SU-DHL-6 (cell line): ENCODE measurements around the gene PRAC2.

Experiments used
- H2AFZ ChIP-seq: fragments of 200-600 bp; sonication (generic); 2 replicates; pipeline ENCODE4 v1.6.1; 2014; ENCODE audit warnings: low read depth, mild to moderate bottlenecking, moderate library complexity, mixed read lengths, antibody characterized with exemption, low read length; ENCODE audit not compliant: severe bottlenecking
- H3F3A ChIP-seq: fragments of 200-600 bp; shearing (Covaris generic); 2 replicates; pipeline ENCODE4 v1.6.0; 2016; ENCODE audit warnings: antibody characterized with exemption, mild to moderate bottlenecking; ENCODE audit not compliant: insufficient read depth
- H3K27ac ChIP-seq: fragments of 200-600 bp; sonication (generic); 2 replicates; pipeline ENCODE4 v1.5.1; 2016; ENCODE audit warnings: low read depth, mild to moderate bottlenecking, low read length, moderate library complexity, mixed read lengths
- H3K27me3 ChIP-seq: fragments of 200-600 bp; sonication (generic), shearing (Covaris generic); 2 replicates; pipeline ENCODE4 v1.6.0; 2014; ENCODE audit warnings: mild to moderate bottlenecking, low read length
- H3K36me3 ChIP-seq: fragments of 200-600 bp; sonication (generic); 2 replicates; pipeline ENCODE4 v1.6.1; 2014; ENCODE audit warnings: mild to moderate bottlenecking, low read length, mixed read lengths
- H3K4me2 ChIP-seq: fragments of 300-600, 200-600 bp; shearing (Covaris generic), sonication (generic); 2 replicates; pipeline ENCODE4 v1.6.0; 2014; ENCODE audit warnings: low read length, low read depth, mild to moderate bottlenecking; ENCODE audit not compliant: poor library complexity, severe bottlenecking
- H3K4me3 ChIP-seq: fragments of 200-600 bp; sonication (generic); 2 replicates; pipeline ENCODE4 v1.5.1; 2014; ENCODE audit warnings: antibody characterized with exemption, low read length, mild to moderate bottlenecking, mixed read lengths; ENCODE audit not compliant: insufficient read depth, poor library complexity, severe bottlenecking
- H3K79me2 ChIP-seq: fragments of 200-600 bp; sonication (generic); 2 replicates; pipeline ENCODE4 v1.6.1; 2014; ENCODE audit warnings: mild to moderate bottlenecking, low read length, moderate library complexity; ENCODE audit not compliant: insufficient read depth
- H3K9ac ChIP-seq: fragments of 200-600 bp; sonication (generic); 2 replicates; pipeline ENCODE4 v1.7.0; 2014; ENCODE audit warnings: mild to moderate bottlenecking, low read length
- H3K9me2 ChIP-seq: fragments of 200-600 bp; sonication (generic); replicated peaks from 2 replicates; pipeline ENCODE4 v1.6.1; 2014; ENCODE audit warnings: low read length; ENCODE audit not compliant: insufficient read depth
- H3K9me3 ChIP-seq: fragments of 200-600 bp; sonication (generic); 2 replicates; pipeline ENCODE4 v1.6.1; 2014; ENCODE audit warnings: low read length, mixed read lengths; ENCODE audit not compliant: insufficient read depth
- H4K20me1 ChIP-seq: fragments of 200-600 bp; sonication (generic); 2 replicates; pipeline ENCODE4 v1.6.1; 2014; ENCODE audit warnings: low read depth, mild to moderate bottlenecking, antibody characterized with exemption, low read length, moderate library complexity, mixed read lengths
- EZH2phosphoT487 ChIP-seq: fragments of 200-600 bp; sonication (generic), shearing (Covaris generic); conservative IDR thresholded peaks from 2 replicates; pipeline ENCODE4 v1.6.1; 2018; ENCODE audit warnings: mild to moderate bottlenecking, antibody characterized with exemption, low read length, moderate library complexity, mixed read lengths
- TF ChIP-seq, protein P1 (sequence below): fragments of 200-600 bp; sonication (generic); IDR thresholded peaks from one replicate; pipeline ENCODE4 v1.5.1; 2017; ENCODE audit warnings: antibody characterized with exemption, mild to moderate bottlenecking, low read length, moderate library complexity; ENCODE audit not compliant: insufficient read depth, poor library complexity, severe bottlenecking

PRAC2 gene

GRCh38 chr17:48740537-48740936 is 17.6 kb downstream of the PRAC2 start:
- Histone ChIP-seq H3K27me3 (no peaks in the 10 kb centered on the region), H3K4me3 (no peak overlapping the region), H4K20me1 (no peaks in the 10 kb centered on the region), H3F3A (no peaks in the 10 kb centered on the region), H3K9me2 (no peaks in the 10 kb centered on the region), H3K9me3 (no peaks in the 10 kb centered on the region), H3K4me2 (no peak overlapping the region), H3K79me2 (no peaks in the 10 kb centered on the region), H3K36me3 (no peaks in the 10 kb centered on the region), H2AFZ (no peak overlapping the region), H3K9ac (no peak overlapping the region), H3K27ac (no peak overlapping the region)
- TF ChIP-seq, protein P1, sequence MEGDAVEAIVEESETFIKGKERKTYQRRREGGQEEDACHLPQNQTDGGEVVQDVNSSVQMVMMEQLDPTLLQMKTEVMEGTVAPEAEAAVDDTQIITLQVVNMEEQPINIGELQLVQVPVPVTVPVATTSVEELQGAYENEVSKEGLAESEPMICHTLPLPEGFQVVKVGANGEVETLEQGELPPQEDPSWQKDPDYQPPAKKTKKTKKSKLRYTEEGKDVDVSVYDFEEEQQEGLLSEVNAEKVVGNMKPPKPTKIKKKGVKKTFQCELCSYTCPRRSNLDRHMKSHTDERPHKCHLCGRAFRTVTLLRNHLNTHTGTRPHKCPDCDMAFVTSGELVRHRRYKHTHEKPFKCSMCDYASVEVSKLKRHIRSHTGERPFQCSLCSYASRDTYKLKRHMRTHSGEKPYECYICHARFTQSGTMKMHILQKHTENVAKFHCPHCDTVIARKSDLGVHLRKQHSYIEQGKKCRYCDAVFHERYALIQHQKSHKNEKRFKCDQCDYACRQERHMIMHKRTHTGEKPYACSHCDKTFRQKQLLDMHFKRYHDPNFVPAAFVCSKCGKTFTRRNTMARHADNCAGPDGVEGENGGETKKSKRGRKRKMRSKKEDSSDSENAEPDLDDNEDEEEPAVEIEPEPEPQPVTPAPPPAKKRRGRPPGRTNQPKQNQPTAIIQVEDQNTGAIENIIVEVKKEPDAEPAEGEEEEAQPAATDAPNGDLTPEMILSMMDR: no peak
- TF ChIP-seq EZH2phosphoT487: no peak

DNA sequence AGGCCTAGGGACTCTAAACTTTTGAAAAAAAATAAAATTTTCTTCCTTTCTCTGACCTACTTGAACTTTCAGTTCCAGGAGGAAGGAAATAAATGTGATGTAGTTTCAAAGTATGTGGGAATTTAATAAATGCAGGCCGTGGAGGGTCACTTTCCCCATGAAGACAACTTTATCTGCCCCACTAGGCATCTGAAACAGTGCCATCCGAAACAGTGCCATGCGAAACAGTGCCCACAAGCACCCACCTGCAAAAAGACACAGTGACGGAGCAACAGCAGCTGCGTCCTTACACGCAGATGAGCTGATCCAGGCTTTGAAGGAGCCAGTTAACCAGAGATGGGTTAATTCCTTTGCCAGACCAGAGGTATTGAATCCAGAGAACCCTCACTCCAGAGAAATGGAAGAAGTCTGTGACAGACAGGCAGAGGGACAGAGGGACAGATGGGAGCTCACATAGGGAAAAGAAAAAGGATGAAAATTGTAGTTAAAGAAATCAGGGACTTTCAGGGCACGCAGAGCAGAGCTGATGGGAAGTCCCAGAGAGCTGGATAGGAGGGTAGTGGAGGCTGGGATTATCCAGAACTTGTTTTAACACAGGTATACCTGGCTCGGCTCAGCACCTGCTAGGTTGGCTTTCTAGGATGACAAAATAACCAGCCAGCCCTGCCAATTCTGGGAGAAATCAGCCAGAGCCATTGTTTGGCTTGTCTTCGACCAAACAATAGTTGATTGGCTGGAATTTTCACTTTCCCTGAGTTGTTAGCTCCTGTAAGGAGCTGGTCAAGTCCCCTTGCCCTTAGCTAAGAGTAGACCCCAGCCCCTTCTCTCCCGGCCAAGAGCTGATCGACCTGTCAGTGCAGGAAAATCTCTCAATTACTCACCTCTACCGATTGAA is 22.6 kb downstream of the PRAC2 start:
- no peak overlapping the region for H3K4me2 ChIP-seq
- H3K27me3 ChIP-seq: no peaks in the 10 kb centered on the region; the same call in 1 of the 2 replicates
- no peak overlapping the region for H3K4me3 ChIP-seq
- no peak overlapping the region for H2AFZ ChIP-seq
- H3K36me3 ChIP-seq: no peaks in the 10 kb centered on the region
- TF ChIP-seq EZH2phosphoT487: no peak
- TF ChIP-seq, protein P1: no peak
- H3K27ac ChIP-seq: no peak overlapping the region
- H3K9me2 ChIP-seq: no peaks in the 10 kb centered on the region
- H4K20me1 ChIP-seq: no peaks in the 10 kb centered on the region
- no peaks in the 10 kb centered on the region for H3F3A ChIP-seq
- H3K79me2 ChIP-seq: no peaks in the 10 kb centered on the region
- no peaks in the 10 kb centered on the region for H3K9me3 ChIP-seq
- H3K9ac ChIP-seq: no peak overlapping the region

GRCh38 chr17:48746916-48747444 is 24.0 kb downstream of the PRAC2 start:
- no peaks in the 10 kb centered on the region for H3K36me3 ChIP-seq

More at GRCh38 chr17:48746916-48747444, 24.0 kb downstream of the PRAC2 start:
- Histone ChIP-seq H3K9me2 (no peaks in the 10 kb centered on the region), H3K4me3 (no peak overlapping the region), H3K27ac (no peak overlapping the region), H3K4me2 (no peak overlapping the region), H3K9ac (no peak overlapping the region), H3K9me3 (no peaks in the 10 kb centered on the region), H2AFZ (no peak overlapping the region), H3K27me3 (no peaks in the 10 kb centered on the region; the same call in 1 of the 2 replicates), H3F3A (no peaks in the 10 kb centered on the region), H4K20me1 (no peaks in the 10 kb centered on the region), H3K79me2 (no peaks in the 10 kb centered on the region)
- TF ChIP-seq, protein P1: no peak
- no peak for TF ChIP-seq EZH2phosphoT487
